SU-DHL-6 (cell line): Measurements from ENCODE around the gene COG4.
A peak's percentile ranks its signal among the peaks of the same experiment; 100 is the strongest.

ENCODE experiments used
- H2AFZ ChIP-seq: fragments of 200-600 bp; sonication (generic); 2 replicates; pipeline ENCODE4 v1.6.1; 2014; ENCODE audit warnings: low read depth, mild to moderate bottlenecking, moderate library complexity, mixed read lengths, antibody characterized with exemption, low read length; ENCODE audit not compliant: severe bottlenecking
- H3F3A ChIP-seq: fragments of 200-600 bp; shearing (Covaris generic); 2 replicates; pipeline ENCODE4 v1.6.0; 2016; ENCODE audit warnings: antibody characterized with exemption, mild to moderate bottlenecking; ENCODE audit not compliant: insufficient read depth
- H3K27ac ChIP-seq: fragments of 200-600 bp; sonication (generic); 2 replicates; pipeline ENCODE4 v1.5.1; 2016; ENCODE audit warnings: low read depth, mild to moderate bottlenecking, low read length, moderate library complexity, mixed read lengths
- H3K27me3 ChIP-seq: fragments of 200-600 bp; sonication (generic), shearing (Covaris generic); 2 replicates; pipeline ENCODE4 v1.6.0; 2014; ENCODE audit warnings: mild to moderate bottlenecking, low read length
- H3K36me3 ChIP-seq: fragments of 200-600 bp; sonication (generic); 2 replicates; pipeline ENCODE4 v1.6.1; 2014; ENCODE audit warnings: mild to moderate bottlenecking, low read length, mixed read lengths
- H3K4me2 ChIP-seq: fragments of 300-600, 200-600 bp; shearing (Covaris generic), sonication (generic); 2 replicates; pipeline ENCODE4 v1.6.0; 2014; ENCODE audit warnings: low read length, low read depth, mild to moderate bottlenecking; ENCODE audit not compliant: poor library complexity, severe bottlenecking
- H3K4me3 ChIP-seq: fragments of 200-600 bp; sonication (generic); 2 replicates; pipeline ENCODE4 v1.5.1; 2014; ENCODE audit warnings: antibody characterized with exemption, low read length, mild to moderate bottlenecking, mixed read lengths; ENCODE audit not compliant: insufficient read depth, poor library complexity, severe bottlenecking
- H3K79me2 ChIP-seq: fragments of 200-600 bp; sonication (generic); 2 replicates; pipeline ENCODE4 v1.6.1; 2014; ENCODE audit warnings: mild to moderate bottlenecking, low read length, moderate library complexity; ENCODE audit not compliant: insufficient read depth
- H3K9ac ChIP-seq: fragments of 200-600 bp; sonication (generic); 2 replicates; pipeline ENCODE4 v1.7.0; 2014; ENCODE audit warnings: mild to moderate bottlenecking, low read length
- H3K9me2 ChIP-seq: fragments of 200-600 bp; sonication (generic); replicated peaks from 2 replicates; pipeline ENCODE4 v1.6.1; 2014; ENCODE audit warnings: low read length; ENCODE audit not compliant: insufficient read depth
- H3K9me3 ChIP-seq: fragments of 200-600 bp; sonication (generic); 2 replicates; pipeline ENCODE4 v1.6.1; 2014; ENCODE audit warnings: low read length, mixed read lengths; ENCODE audit not compliant: insufficient read depth
- H4K20me1 ChIP-seq: fragments of 200-600 bp; sonication (generic); 2 replicates; pipeline ENCODE4 v1.6.1; 2014; ENCODE audit warnings: low read depth, mild to moderate bottlenecking, antibody characterized with exemption, low read length, moderate library complexity, mixed read lengths
- CTCF ChIP-seq: fragments of 200-600 bp; sonication (generic); IDR thresholded peaks from one replicate; pipeline ENCODE4 v1.5.1; 2017; ENCODE audit warnings: antibody characterized with exemption, mild to moderate bottlenecking, low read length, moderate library complexity; ENCODE audit not compliant: insufficient read depth, poor library complexity, severe bottlenecking
- EZH2phosphoT487 ChIP-seq: fragments of 200-600 bp; sonication (generic), shearing (Covaris generic); conservative IDR thresholded peaks from 2 replicates; pipeline ENCODE4 v1.6.1; 2018; ENCODE audit warnings: mild to moderate bottlenecking, antibody characterized with exemption, low read length, moderate library complexity, mixed read lengths

The COG4 gene

GRCh38 chr16:70438585-70438968 is 84.8 kb downstream of the COG4 start:
- Histone ChIP-seq H4K20me1 (no peaks in the 10 kb centered on the region), H3K27ac (peak overlapping the region; percentile 58), H3F3A (peaks cover 18% of the 10 kb centered on the region), H3K27me3 (no peaks in the 10 kb centered on the region), H3K79me2 (peaks cover 27% of the 10 kb centered on the region), H3K9me3 (no peaks in the 10 kb centered on the region), H3K36me3 (no peaks in the 10 kb centered on the region), H3K4me2 (peak overlapping the region; percentile 93), H3K4me3 (peak overlapping the region; percentile 94), H3K9ac (peak overlapping the region; percentile 65), H3K9me2 (no peaks in the 10 kb centered on the region), H2AFZ (no peak overlapping the region)
- TF ChIP-seq EZH2phosphoT487 (no peak), CTCF (no peak)

- Histone ChIP-seq H3K9me2 (no peaks in the 10 kb centered on the region), H3K9me3 (no peaks in the 10 kb centered on the region), H3K27me3 (no peaks in the 10 kb centered on the region), H4K20me1 (no peaks in the 10 kb centered on the region), H3K36me3 (no peaks in the 10 kb centered on the region), H3K4me2 (peak overlapping the region; percentile 93), H3K4me3 (peak overlapping the region; percentile 94), H3K27ac (peak overlapping the region; percentile 58), H3K79me2 (peaks cover 29% of the 10 kb centered on the region), H3K9ac (peak overlapping the region; percentile 65), H2AFZ (no peak overlapping the region), H3F3A (peaks cover 25% of the 10 kb centered on the region)
- TF ChIP-seq EZH2phosphoT487 (no peak), CTCF (no peak)
These were observed 85.5 kb downstream of the COG4 start for GRCh38 chr16:70437582-70438557.

- no peaks in the 10 kb centered on the region for H3K9me2 ChIP-seq
- H3F3A ChIP-seq: peaks cover 32% of the 10 kb centered on the region
- TF ChIP-seq EZH2phosphoT487: no peak
- no peak for TF ChIP-seq CTCF
- peak overlapping the region; percentile 93 for H3K4me2 ChIP-seq
- no peaks in the 10 kb centered on the region for H3K27me3 ChIP-seq
- H3K36me3 ChIP-seq: no peaks in the 10 kb centered on the region
- peak overlapping the region; percentile 94 for H3K4me3 ChIP-seq
- peaks cover 35% of the 10 kb centered on the region for H3K79me2 ChIP-seq
- H2AFZ ChIP-seq: no peak overlapping the region
- H4K20me1 ChIP-seq: no peaks in the 10 kb centered on the region
- H3K9me3 ChIP-seq: no peaks in the 10 kb centered on the region
- peak overlapping the region; percentile 65 for H3K9ac ChIP-seq
- peak overlapping the region; percentile 58 for H3K27ac ChIP-seq
These were observed 86.3 kb downstream of the COG4 start for GRCh38 chr16:70437017-70437581.
